Heart left ventricle (tissue), 16 donors: ENCODE results near the gene RAP1GDS1. TPM values are rescaled to one million over a fixed set of nuclear protein-coding genes. Genes with fewer than 3 reads are reported as not detected.
"Not testable (repeated sequence)": the region's sequence is repeated elsewhere in the genome, so short reads cannot be mapped to it uniquely, and the experiment has no call there.

Experiments used
- ATAC-seq, 4 donors: fragments of 200-7000 bp; cut with Tn5 transposase; one replicate each; pipeline ENCODE4 v1.9.1; 2020 to 2022; ENCODE audit warnings: moderate library complexity in 4 of 4, mild to moderate bottlenecking in 3 of 4, moderate number of reproducible peaks in 1 of 4
- DNase-seq, 5 donors: peaks; one replicate each; pipeline ENCODE4 v3.0.0-alpha.2; 2020
- H3K27ac ChIP-seq, 12 donors: fragments of 200-600 bp; sonication (generic) in 4 of 12; one replicate each; pipeline versions ENCODE4 v1.5.0 to v1.8.0; 2016 to 2022; ENCODE audit warnings: mild to moderate bottlenecking in 2 of 12
- H3K27me3 ChIP-seq, 9 donors: fragments of 200-600 bp; sonication (generic) in 2 of 9; one replicate each; pipeline versions ENCODE4 v1.5.1 to v1.8.0; 2016 to 2022; ENCODE audit warnings: mild to moderate bottlenecking in 3 of 9
- H3K36me3 ChIP-seq, 9 donors: fragments of 200-600 bp; sonication (generic) in 2 of 9; one replicate each; pipeline versions ENCODE4 v1.5.0 to v1.8.0; 2018 to 2022; ENCODE audit warnings: mild to moderate bottlenecking in 2 of 9
- H3K4me1 ChIP-seq, 12 donors: fragments of 200-600 bp; sonication (generic) in 4 of 12; one replicate each; pipeline versions ENCODE4 v1.5.0 to v1.8.0; 2016 to 2022; ENCODE audit warnings: mild to moderate bottlenecking in 3 of 12
- H3K4me3 ChIP-seq, 12 donors: fragments of 200-600 bp; sonication (generic) in 4 of 12; one replicate each; pipeline versions ENCODE4 v1.5.0 to v1.8.0; 2017 to 2022; ENCODE audit warnings: mild to moderate bottlenecking in 9 of 12, moderate library complexity in 4 of 12
- H3K9me3 ChIP-seq, 12 donors: fragments of 200-600 bp; sonication (generic) in 4 of 12; one replicate each; pipeline versions ENCODE4 v1.5.0 to v1.8.0; 2016 to 2022; ENCODE audit warnings: mild to moderate bottlenecking in 1 of 12
- POLR2A ChIP-seq, 2 donors: fragments of 450-650 bp; IDR thresholded peaks; one replicate each; pipeline ENCODE4 v1.6.1; 2017; ENCODE audit warnings: antibody characterized with exemption in 2 of 2, mild to moderate bottlenecking in 2 of 2, moderate library complexity in 2 of 2
- WGBS, 4 donors: extraction: QIAGEN DNeasy Blood & Tissue Kit in 2 of 4; methylation state at CpG; one replicate each; pipeline versions ENCODE4 v1.1.5 to v1.1.7; 2013 to 2018; 5-methylcytosine and 5-hydroxymethylcytosine counted together
- intact Hi-C, 10 donors: fragments of 100-400 bp; cut with DNase I; formaldehyde crosslinking; loops; one replicate each; pipeline versions ENCODE4 v1.11.1 to v1.14.2; 2022
- polyA plus RNA-seq, 2 donors: library from polyadenylated mRNA; stranded (reverse); fragments of 200-250 nt; gene quantifications; one replicate each; pipeline ENCODE4 v1.2.3, GENCODE V29; 2013
- total RNA-seq, 9 donors: library from RNA; depleted of rRNA in 2 of 9; stranded (reverse); fragments of >200 nt in 2 of 9; fragmentation: NEBNext Ultra II Directional in 3 of 9; extraction: Animal tissue kit (Norgen Biotek cat#: 25700) in 3 of 9; gene quantifications; one replicate each; pipeline versions ENCODE4 v1.1.0 to v1.2.4, GENCODE V29; 2016 to 2023
- TF ChIP-seq, protein P1 (sequence below), 12 donors: fragments of 200-600 bp; sonication (generic) in 4 of 12; IDR thresholded peaks; one replicate each; pipeline versions ENCODE4 v1.5.0 to v1.8.0; 2018 to 2022; ENCODE audit warnings: antibody characterized with exemption in 12 of 12, mild to moderate bottlenecking in 5 of 12
- donor health status: ischemic (EF 13 %, LVEDD 7.1; RV severe dilation, severe dysfunction).
- donor health status: healthy with polysubstance abuse.
- donor health status: DM: no; HTN: yes; CAD: no.
- donor health status: DM: no; HTN: no; CAD: no.
- donor health status: ischemic (EF 25% LVEDD 6.9; RV normal size, moderate dysfunction).
- donor health status: ischemic (EF 25% LVEDD 5.7; RV mildly dilated, moderate dysfunction).
- donor health status: healthy.
- donor health status: DM: yes; HTN: yes; CAD: no.
- donor health status: ischemic (EF 35%, LVEDD 5.7; RV mildly dilated, moderate dysfunction).
- donor health status: nonischemic (EF 11% LVEDD 7.7; RV severe dilation, severe dysfunction).
- donor health status: DM: yes; HTN: yes; CAD: no.
- donor health status: PGD.
- donor health status: ischemic (EF 29% LVEDD 5.4; RV normal size, mild dysfunction).
- donor health status: nonischemic (EF 23%, LVEDD 6.1; RV moderate dilation, normal function).

RAP1GDS1 gene
- total and polyA plus RNA-seq, 11 donors: 4.2 to 26.6 (median 12.5) TPM

DNA sequence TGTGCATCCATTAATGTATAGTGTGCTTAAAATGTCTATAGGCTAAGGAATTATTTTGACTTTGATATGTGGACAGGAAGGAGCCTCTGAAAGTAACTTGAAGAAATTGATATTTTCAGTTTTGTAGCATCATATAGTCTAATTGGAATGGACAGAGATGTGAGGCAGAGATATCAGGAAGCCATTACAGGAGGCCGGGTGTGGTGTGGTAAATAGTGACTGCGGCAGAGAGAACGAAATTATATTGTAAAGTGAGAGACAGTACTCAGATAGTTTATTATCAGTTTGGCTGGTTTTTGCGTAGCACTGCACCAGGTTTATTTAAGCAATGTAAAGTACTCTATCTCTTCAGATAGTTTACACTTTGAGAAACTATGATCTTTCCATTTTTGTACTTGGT is 98.5 kb downstream of the RAP1GDS1 start:
- Histone ChIP-seq H3K27ac (no peak overlapping the region), H3K4me1 (no peaks in the 10 kb centered on the region), H3K9me3 (no peaks in the 10 kb centered on the region), H3K27me3 (no peaks in the 10 kb centered on the region), H3K36me3 (no peaks in the 10 kb centered on the region), H3K4me3 (no peak overlapping the region)
- ATAC-seq: no peak
- no peak for DNase-seq
- WGBS, 4 donors: 77 to 80% (median 78%) methylated on average over 4 of the region's 4 CpGs
- intact Hi-C loops: loop anchor here in 1 of 10 donors (10.0 kb wide), 1 partner anchor 95 kb away; the partner anchor contains the start of gene RAP1GDS1
- TF ChIP-seq POLR2A (IDR thresholded peaks at IDR 0.05): no peak
- TF ChIP-seq, protein P1, sequence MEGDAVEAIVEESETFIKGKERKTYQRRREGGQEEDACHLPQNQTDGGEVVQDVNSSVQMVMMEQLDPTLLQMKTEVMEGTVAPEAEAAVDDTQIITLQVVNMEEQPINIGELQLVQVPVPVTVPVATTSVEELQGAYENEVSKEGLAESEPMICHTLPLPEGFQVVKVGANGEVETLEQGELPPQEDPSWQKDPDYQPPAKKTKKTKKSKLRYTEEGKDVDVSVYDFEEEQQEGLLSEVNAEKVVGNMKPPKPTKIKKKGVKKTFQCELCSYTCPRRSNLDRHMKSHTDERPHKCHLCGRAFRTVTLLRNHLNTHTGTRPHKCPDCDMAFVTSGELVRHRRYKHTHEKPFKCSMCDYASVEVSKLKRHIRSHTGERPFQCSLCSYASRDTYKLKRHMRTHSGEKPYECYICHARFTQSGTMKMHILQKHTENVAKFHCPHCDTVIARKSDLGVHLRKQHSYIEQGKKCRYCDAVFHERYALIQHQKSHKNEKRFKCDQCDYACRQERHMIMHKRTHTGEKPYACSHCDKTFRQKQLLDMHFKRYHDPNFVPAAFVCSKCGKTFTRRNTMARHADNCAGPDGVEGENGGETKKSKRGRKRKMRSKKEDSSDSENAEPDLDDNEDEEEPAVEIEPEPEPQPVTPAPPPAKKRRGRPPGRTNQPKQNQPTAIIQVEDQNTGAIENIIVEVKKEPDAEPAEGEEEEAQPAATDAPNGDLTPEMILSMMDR (IDR thresholded peaks at IDR 0.05): no peak

- Histone ChIP-seq H3K4me1 (no peaks in the 10 kb centered on the region), H3K9me3 (peaks cover 0 to 26% (median 0%) of the 10 kb centered on the region in 12 donors), H3K27me3 (no peaks in the 10 kb centered on the region), H3K4me3 (no peak overlapping the region), H3K27ac (no peak overlapping the region), H3K36me3 (peaks cover 0 to 14% (median 0%) of the 10 kb centered on the region in 9 donors)
- ATAC-seq: no peak
- intact Hi-C loops: no loop called here
- DNase-seq: no peak
- no peak for TF ChIP-seq POLR2A (IDR thresholded peaks at IDR 0.05)
- TF ChIP-seq, protein P1 (IDR thresholded peaks at IDR 0.05): no peak
These were observed 102.2 kb downstream of the RAP1GDS1 start for GRCh38 chr4:98363431-98363830.

- DNase-seq, intact Hi-C loops, H3K4me1 ChIP-seq, H3K4me3 ChIP-seq, H3K27ac ChIP-seq, H3K27me3 ChIP-seq, ATAC-seq: not testable (repeated sequence)
- Histone ChIP-seq H3K9me3 (peaks cover 0 to 35% (median 6%) of the 10 kb centered on the region in 12 donors), H3K36me3 (peaks cover 0 to 14% (median 0%) of the 10 kb centered on the region in 9 donors)
- 96 to 99% (median 98%) methylated on average over 3 of the region's 3 CpGs for WGBS, 4 donors
These were observed 105.1 kb downstream of the RAP1GDS1 start for GRCh38 chr4:98366275-98366674.

DNA sequence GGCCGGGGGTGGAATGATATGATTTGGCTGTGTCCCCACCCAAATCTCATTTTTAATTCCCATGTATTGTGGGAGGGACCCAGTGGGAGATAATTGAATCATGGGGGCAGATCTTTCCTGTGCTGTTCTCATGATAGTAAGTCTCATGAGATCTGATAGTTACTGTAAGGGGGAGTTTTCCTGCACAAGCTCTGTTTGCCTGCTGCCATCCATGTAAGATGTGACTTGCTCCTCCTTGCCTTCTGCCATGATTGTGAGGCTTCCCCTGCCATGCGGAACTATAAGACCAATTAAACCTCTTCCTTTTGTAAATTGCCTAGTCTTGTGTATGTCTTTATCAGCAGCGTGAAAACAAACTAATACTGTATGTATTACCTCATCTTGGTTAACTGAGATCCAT is 106.8 kb downstream of the RAP1GDS1 start:
- ATAC-seq, H3K4me3 ChIP-seq, H3K4me1 ChIP-seq, H3K27me3 ChIP-seq, H3K27ac ChIP-seq, DNase-seq, intact Hi-C loops: not testable (repeated sequence)
- peaks cover 0 to 35% (median 6%) of the 10 kb centered on the region in 12 donors for H3K9me3 ChIP-seq
- H3K36me3 ChIP-seq: peaks cover 0 to 17% (median 0%) of the 10 kb centered on the region in 9 donors
- WGBS, 4 donors: 98 to 100% (median 99%) methylated on average over 3 of the region's 3 CpGs

GRCh38 chr4:98369322-98369721 is 108.1 kb downstream of the RAP1GDS1 start:
- Histone ChIP-seq H3K4me3 (no peak overlapping the region), H3K4me1 (no peaks in the 10 kb centered on the region), H3K27ac (no peak overlapping the region), H3K27me3 (no peaks in the 10 kb centered on the region), H3K9me3 (peaks cover 0 to 35% (median 6%) of the 10 kb centered on the region in 12 donors), H3K36me3 (peaks cover 0 to 17% (median 2%) of the 10 kb centered on the region in 9 donors)
- no peak for DNase-seq
- TF ChIP-seq POLR2A (IDR thresholded peaks at IDR 0.05): no peak
- TF ChIP-seq, protein P1 (IDR thresholded peaks at IDR 0.05): no peak
- no peak for ATAC-seq
- WGBS, 4 donors: 98 to 100% (median 99%) methylated on average over 3 of the region's 3 CpGs
- intact Hi-C loops: no loop called here
